A673 (cell line): ENCODE results near the gene WBP4. TPM values are rescaled to one million over a fixed set of nuclear protein-coding genes. Genes with fewer than 3 reads are reported as not detected.
"Not testable (repeated sequence)": the region's sequence is repeated elsewhere in the genome, so short reads cannot be mapped to it uniquely, and the experiment has no call there.

Experiments
- BruUV-seq: library from RNA; stranded (reverse); fragments of 400-500 nt; replicated peaks from 2 replicates; lab custom pipeline; 2021; lab: Mats Ljungman, UMichigan
- CTCF ChIA-PET: fragments of 300-600 bp; sonication (Branson Sonifier 250); formaldehyde crosslinking; loops from one replicate; lab custom pipeline; 2022; ENCODE audit warnings: antibody characterized with exemption; lab: Charles Lee
- POLR2A ChIA-PET: fragments of 300-600 bp; sonication (Branson Sonifier 250); formaldehyde crosslinking; loops from one replicate; lab custom pipeline; 2022; ENCODE audit warnings: antibody characterized with exemption; ENCODE audit not compliant: low non-redundant PET; lab: Charles Lee
- DNase-seq: peaks from one replicate; pipeline ENCODE4 v3.0.0-alpha.2; 2015; ENCODE audit warnings: low spot score
- H3K27ac ChIP-seq: fragments of 200-600 bp; sonication (generic); 2 replicates; pipeline ENCODE4 v1.5.1; 2016; ENCODE audit warnings: mixed run types, low read depth, mild to moderate bottlenecking, mixed read lengths, antibody characterized with exemption, low read length; ENCODE audit not compliant: poor library complexity, severe bottlenecking
- H3K27me3 ChIP-seq: fragments of 200-600 bp; sonication (generic); replicated peaks from 2 replicates; pipeline ENCODE4 v1.6.1; 2017; ENCODE audit warnings: mixed run types, low read depth, mild to moderate bottlenecking, mixed read lengths, antibody characterized with exemption, low read length; ENCODE audit not compliant: insufficient read depth, poor library complexity
- H3K36me3 ChIP-seq: fragments of 200-600 bp; sonication (generic); 2 replicates; pipeline ENCODE4 v1.6.1; 2016; ENCODE audit warnings: mixed run types, mild to moderate bottlenecking, mixed read lengths, antibody characterized with exemption, low read length; ENCODE audit not compliant: insufficient read depth, poor library complexity, severe bottlenecking
- H3K4me1 ChIP-seq: fragments of 200-600 bp; sonication (generic); 2 replicates; pipeline ENCODE4 v1.6.1; 2017; ENCODE audit warnings: mixed run types, mild to moderate bottlenecking, mixed read lengths, antibody characterized with exemption, low read length; ENCODE audit not compliant: insufficient read depth, poor library complexity, severe bottlenecking
- H3K4me3 ChIP-seq: fragments of 200-600 bp; sonication (generic); 2 replicates; pipeline ENCODE4 v1.5.1; 2016; ENCODE audit warnings: low read depth, mixed run types, mild to moderate bottlenecking, mixed read lengths, low read length; ENCODE audit not compliant: poor library complexity, severe bottlenecking
- H3K9me3 ChIP-seq: fragments of 200-600 bp; sonication (generic); 2 replicates; pipeline ENCODE4 v1.6.1; 2016; ENCODE audit warnings: mixed run types, low read depth, mild to moderate bottlenecking, mixed read lengths, antibody characterized with exemption, low read length; ENCODE audit not compliant: poor library complexity, severe bottlenecking
- EZH2 ChIP-seq: fragments of 200-600 bp; sonication (generic); IDR thresholded peaks from 2 replicates; pipeline ENCODE4 v1.6.1; 2017; ENCODE audit warnings: borderline replicate concordance, low read depth, mild to moderate bottlenecking, mixed read lengths, antibody characterized with exemption, low read length; ENCODE audit not compliant: poor library complexity, severe bottlenecking
- intact Hi-C: fragments of 100-400 bp; cut with micrococcal nuclease; formaldehyde crosslinking; loops from one replicate; pipeline ENCODE4 v1.10.0; 2022; ENCODE audit not compliant: unreplicated experiment
- total RNA-seq: library from RNA; stranded (reverse); gene quantifications from 2 replicates; pipeline ENCODE4 v1.2.3, GENCODE V29; 2021
- TF ChIP-seq, protein P1 (sequence below): fragments of 300-800, 200-600 bp; sonication (generic); conservative IDR thresholded peaks from 2 replicates; pipeline ENCODE4 v1.5.1; 2017; ENCODE audit warnings: low read depth, mild to moderate bottlenecking, antibody characterized with exemption, low read length, moderate library complexity, mixed read lengths

Gene WBP4
- total RNA-seq, 1 experiment from 2014 or later = 12.5 TPM

DNA sequence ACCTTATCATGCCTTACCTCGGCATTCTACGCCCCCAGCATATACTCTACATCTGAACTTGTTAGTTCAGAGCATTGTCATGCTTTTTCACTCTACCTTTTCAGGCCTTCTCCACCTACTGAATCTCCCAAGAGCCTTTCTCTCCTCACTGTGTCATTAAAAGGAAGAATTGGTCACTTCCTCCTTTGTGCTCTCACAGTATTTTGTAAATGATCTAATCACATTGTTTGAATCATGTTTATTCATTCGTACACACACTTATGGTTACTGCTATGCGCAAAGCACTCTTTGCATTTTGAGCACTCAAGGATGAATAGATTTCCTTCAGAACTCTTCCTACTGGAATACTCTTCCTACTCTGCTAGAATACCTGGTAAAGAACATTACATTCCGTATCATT is 26.4 kb upstream of the WBP4 start:
- intact Hi-C loops = no loop called here
- BruUV-seq = no TSS peak
- H3K4me3 ChIP-seq = no peak overlapping the region
- H3K36me3 ChIP-seq = no peaks in the 10 kb centered on the region
- CTCF ChIA-PET = no interaction called here
- TF ChIP-seq EZH2 = no peak
- TF ChIP-seq, protein P1, sequence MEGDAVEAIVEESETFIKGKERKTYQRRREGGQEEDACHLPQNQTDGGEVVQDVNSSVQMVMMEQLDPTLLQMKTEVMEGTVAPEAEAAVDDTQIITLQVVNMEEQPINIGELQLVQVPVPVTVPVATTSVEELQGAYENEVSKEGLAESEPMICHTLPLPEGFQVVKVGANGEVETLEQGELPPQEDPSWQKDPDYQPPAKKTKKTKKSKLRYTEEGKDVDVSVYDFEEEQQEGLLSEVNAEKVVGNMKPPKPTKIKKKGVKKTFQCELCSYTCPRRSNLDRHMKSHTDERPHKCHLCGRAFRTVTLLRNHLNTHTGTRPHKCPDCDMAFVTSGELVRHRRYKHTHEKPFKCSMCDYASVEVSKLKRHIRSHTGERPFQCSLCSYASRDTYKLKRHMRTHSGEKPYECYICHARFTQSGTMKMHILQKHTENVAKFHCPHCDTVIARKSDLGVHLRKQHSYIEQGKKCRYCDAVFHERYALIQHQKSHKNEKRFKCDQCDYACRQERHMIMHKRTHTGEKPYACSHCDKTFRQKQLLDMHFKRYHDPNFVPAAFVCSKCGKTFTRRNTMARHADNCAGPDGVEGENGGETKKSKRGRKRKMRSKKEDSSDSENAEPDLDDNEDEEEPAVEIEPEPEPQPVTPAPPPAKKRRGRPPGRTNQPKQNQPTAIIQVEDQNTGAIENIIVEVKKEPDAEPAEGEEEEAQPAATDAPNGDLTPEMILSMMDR = no peak
- H3K27me3 ChIP-seq = no peaks in the 10 kb centered on the region
- DNase-seq = no peak
- H3K9me3 ChIP-seq = no peaks in the 10 kb centered on the region
- H3K27ac ChIP-seq = no peak overlapping the region
- H3K4me1 ChIP-seq = no peaks in the 10 kb centered on the region
- POLR2A ChIA-PET = no interaction called here

DNA sequence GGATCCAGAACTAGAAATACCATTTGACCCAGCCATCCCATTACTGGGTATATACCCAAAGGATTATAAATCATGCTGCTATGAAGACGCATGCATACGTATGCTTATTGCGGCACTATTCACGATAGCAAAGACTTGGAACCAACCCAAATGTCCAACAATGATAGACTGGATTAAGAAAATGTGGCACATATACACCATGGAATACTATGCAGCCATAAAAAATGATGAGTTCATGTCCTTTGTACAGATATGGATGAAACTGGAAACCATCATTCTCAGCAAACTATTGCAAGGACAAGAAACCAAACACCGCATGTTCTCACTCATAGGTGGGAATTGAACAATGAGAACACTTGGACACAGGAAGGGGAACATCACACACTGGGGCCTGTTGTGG is 24.8 kb upstream of the WBP4 start:
- H3K4me3 ChIP-seq, H3K36me3 ChIP-seq, H3K4me1 ChIP-seq, DNase-seq, BruUV-seq, CTCF ChIA-PET, POLR2A ChIA-PET, H3K27me3 ChIP-seq, H3K9me3 ChIP-seq, intact Hi-C loops, H3K27ac ChIP-seq: not testable (repeated sequence)

DNA sequence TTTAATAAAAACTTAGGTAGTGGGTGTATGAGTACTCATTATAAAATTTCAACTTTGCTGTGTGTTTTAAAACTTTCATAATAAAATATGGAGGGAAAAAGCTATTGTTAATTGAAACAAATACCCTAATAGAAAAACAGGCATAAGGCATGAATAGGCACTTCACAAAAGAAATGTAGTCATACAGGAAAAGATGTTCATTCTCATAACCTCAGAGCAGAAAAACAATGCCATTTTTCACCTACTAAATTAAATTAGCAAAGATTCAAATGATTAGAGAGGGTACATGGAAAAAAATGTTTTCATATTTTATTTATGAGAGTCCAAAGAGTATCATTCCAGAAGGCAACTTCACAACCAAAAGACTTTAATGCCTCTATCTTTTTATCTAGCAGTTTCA is 21.6 kb upstream of the WBP4 start:
- no TSS peak for BruUV-seq
- Histone ChIP-seq H3K27me3 (no peaks in the 10 kb centered on the region), H3K4me1 (no peaks in the 10 kb centered on the region), H3K36me3 (no peaks in the 10 kb centered on the region), H3K4me3 (no peak overlapping the region), H3K27ac (no peak overlapping the region), H3K9me3 (no peaks in the 10 kb centered on the region)
- intact Hi-C loops = no loop called here
- no peak for TF ChIP-seq EZH2
- TF ChIP-seq, protein P1 = no peak
- ChIA-PET CTCF (no interaction called here), POLR2A (no interaction called here)
- DNase-seq = no peak

DNA sequence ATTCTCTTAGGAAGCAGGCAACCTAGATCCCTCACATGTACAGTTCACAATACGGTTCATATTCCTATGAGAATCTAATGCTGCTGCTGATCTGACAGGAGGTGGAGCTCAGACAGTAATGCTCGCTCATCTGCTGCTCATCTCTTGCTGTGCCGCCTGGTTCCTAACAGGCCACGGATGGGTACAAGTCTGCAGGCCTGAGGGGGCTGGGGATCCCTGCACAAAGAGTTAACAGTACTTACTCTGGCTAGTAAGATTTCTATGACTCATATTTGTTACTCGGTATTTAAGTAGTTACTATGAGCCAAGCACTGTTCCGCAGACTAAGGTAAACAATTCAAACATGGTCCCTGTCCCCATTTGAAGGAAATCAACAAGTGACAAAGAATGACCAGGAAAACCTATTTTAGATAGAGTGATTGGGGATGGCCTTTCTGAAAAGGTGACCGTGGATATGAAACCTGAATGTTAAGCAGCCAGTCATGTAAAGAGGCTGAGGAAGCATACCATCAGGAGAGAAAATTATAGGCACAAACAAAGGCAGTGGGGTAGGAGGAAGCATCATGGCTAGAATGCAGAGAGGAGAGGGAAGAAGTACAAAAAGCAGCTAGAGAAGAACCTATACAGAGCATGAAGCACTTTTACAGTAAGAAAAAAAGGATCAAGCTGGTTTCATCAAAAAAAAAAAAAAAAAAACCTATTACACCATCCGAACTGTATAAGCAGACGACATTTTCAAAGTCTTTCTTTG is 20.6 kb upstream of the WBP4 start:
- ChIA-PET POLR2A (no interaction called here), CTCF (no interaction called here)
- H3K4me3 ChIP-seq = no peak overlapping the region
- no peaks in the 10 kb centered on the region for H3K4me1 ChIP-seq
- H3K27me3 ChIP-seq = no peaks in the 10 kb centered on the region
- H3K27ac ChIP-seq = no peak overlapping the region
- no peak for DNase-seq
- TF ChIP-seq EZH2 = no peak
- TF ChIP-seq, protein P1 = no peak
- H3K9me3 ChIP-seq = no peaks in the 10 kb centered on the region
- H3K36me3 ChIP-seq = no peaks in the 10 kb centered on the region
- intact Hi-C loops = no loop called here
- no TSS peak for BruUV-seq

DNA sequence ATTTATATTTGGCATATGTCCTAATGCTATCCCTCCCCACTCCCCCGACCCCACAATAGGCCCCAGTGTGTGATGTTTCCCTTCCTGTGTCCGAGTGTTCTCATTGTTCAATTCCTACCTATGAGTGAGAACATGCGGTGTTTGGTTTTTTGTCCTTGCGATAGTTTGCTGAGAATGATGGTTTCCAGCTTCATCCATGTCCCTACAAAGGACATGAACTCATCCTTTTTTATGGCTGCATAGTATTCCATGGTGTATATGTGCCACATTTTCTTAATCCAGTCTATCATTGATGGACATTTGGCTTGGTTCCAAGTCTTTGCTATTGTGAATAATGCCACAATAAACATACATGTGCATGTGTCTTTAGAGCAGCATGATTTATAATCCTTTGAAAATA is 18.9 kb upstream of the WBP4 start:
- H3K4me1 ChIP-seq, H3K27ac ChIP-seq, H3K36me3 ChIP-seq, POLR2A ChIA-PET, H3K4me3 ChIP-seq, intact Hi-C loops, DNase-seq, H3K27me3 ChIP-seq, BruUV-seq, CTCF ChIA-PET, H3K9me3 ChIP-seq: not testable (repeated sequence)
